ENCODE results near the gene PITPNM1. TPM values are rescaled to one million over a fixed set of nuclear protein-coding genes. Genes with fewer than 3 reads are reported as not detected.

Gene PITPNM1
- total and polyA plus RNA-seq, 2 of the 13 experiments (the other 11 are each of a cell fraction or from before 2014, with no cell fraction given): 8.2 to 8.5 TPM

DNA sequence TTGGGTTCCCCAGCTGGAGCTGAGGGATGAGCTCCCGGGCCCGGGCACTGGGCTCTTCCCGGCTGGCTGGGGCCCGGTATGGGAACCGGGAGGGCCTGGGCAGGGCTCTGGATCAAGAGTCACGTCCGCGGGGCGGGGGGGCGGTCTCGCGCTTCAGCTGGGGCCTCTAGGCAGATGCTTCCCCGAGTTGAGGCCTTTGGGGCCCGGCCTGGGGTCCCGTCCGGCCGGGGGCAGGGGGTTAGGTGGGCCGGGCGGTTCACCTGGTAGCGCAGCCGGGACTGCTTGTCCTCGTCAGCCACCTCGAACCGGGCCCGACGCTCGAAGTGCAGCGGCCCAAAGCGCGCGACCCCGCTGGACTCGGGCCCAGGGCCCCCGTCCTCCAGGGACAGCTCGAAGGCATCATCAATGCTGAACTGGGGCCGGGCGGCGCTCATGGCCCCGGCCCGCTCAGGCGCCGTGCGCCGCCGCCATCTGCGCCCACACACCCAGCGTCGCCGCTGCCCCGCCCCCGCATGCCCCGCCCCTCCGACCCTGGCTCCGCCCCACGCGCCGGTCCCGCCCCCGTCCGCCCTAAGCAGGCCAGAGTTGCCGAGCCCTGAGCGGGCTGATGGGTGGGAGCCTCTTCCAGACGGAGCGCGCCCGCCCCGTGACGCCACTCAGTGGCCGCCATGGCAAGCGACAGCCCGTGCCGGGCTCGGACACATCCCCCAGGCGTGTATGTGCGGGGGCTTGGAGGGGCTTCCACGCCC, 36.2 kb downstream of the PITPNM1 start, which contains the start of gene TMEM134 (continued):
- TF ChIP-seq ZXDC (CRISPR knock-in tag; IDR thresholded peaks at IDR 0.05): peak; percentile 44; the same call in 1 of the 2 replicates
- TF ChIP-seq ZNF367 (CRISPR knock-in tag; IDR thresholded peaks at IDR 0.05; ENCODE audit: borderline replicate concordance): no peak
- TF ChIP-seq ZNF264 (CRISPR knock-in tag; IDR thresholded peaks at IDR 0.05): no peak
- TF ChIP-seq HMG20B (CRISPR knock-in tag; conservative IDR thresholded peaks at IDR 0.05): no peak
- TF ChIP-seq ZBTB4 (CRISPR knock-in tag; IDR thresholded peaks at IDR 0.05; ENCODE audit: borderline replicate concordance): no peak
- TF ChIP-seq EHMT2 (IDR thresholded peaks at IDR 0.05; ENCODE audit: borderline replicate concordance, low read depth, low read length): no peak
- peak; percentile 81 for TF ChIP-seq GABPB1 (CRISPR knock-in tag; IDR thresholded peaks at IDR 0.05)
- no peak for TF ChIP-seq MIXL1 (CRISPR knock-in tag; IDR thresholded peaks at IDR 0.05)
- peak; percentile 58; the same call in 1 of the 2 replicates for TF ChIP-seq SIN3A (IDR thresholded peaks at IDR 0.05; ENCODE audit: borderline replicate concordance, low read depth, low read length)
- TF ChIP-seq MIER2 (CRISPR knock-in tag; IDR thresholded peaks at IDR 0.05): no peak
- no peak for TF ChIP-seq ZNF790 (CRISPR knock-in tag; IDR thresholded peaks at IDR 0.05; ENCODE audit: borderline replicate concordance)
- no peak for TF ChIP-seq ATRX (CRISPR knock-in tag; IDR thresholded peaks at IDR 0.05; ENCODE audit: borderline replicate concordance)
- TF ChIP-seq FOXP1 (IDR thresholded peaks at IDR 0.05): no peak
- no peak for TF ChIP-seq FOXP1 (CRISPR knock-in tag; IDR thresholded peaks at IDR 0.05)
- peak; percentile 15; the same call in 1 of the 2 replicates for TF ChIP-seq CHCHD3 (CRISPR knock-in tag; IDR thresholded peaks at IDR 0.05)
- TF ChIP-seq AHR (CRISPR knock-in tag; IDR thresholded peaks at IDR 0.05): peak; percentile 63; the same call in 1 of the 2 replicates
- TF ChIP-seq AKAP8 (CRISPR knock-in tag; IDR thresholded peaks at IDR 0.05): peak; percentile 79; the same call in 1 of the 2 replicates
- TF ChIP-seq DBP (CRISPR knock-in tag; IDR thresholded peaks at IDR 0.05; ENCODE audit: not compliant biosample characterization): no peak
- TF ChIP-seq FOXK2 (IDR thresholded peaks at IDR 0.05): no peak

Measured in HepG2 (cell line).